ENCODE results near the gene NPPA.
"Not testable (repeated sequence)": the region's sequence is repeated elsewhere in the genome, so short reads cannot be mapped to it uniquely, and the experiment has no call there.

NPPA gene

GRCh38 chr1:11807133-11807532, 40.5 kb downstream of the NPPA start:
- no peak for DNase-seq (ENCODE audit: low spot score)

- peak; percentile 50 for DNase-seq (ENCODE audit: low spot score)
Measured at GRCh38 chr1:11806307-11806936, 41.2 kb downstream of the NPPA start.

- DNase-seq (ENCODE audit: low spot score) = peak; percentile 100
Measured at GRCh38 chr1:11805422-11806306, 41.9 kb downstream of the NPPA start, which contains the start of the genes CLCN6 and MTHFR. CLCN6 (plus strand) TSS chr1:11806191; CDS start chr1:11806263, 72 bp downstream. MTHFR (minus strand) TSS chr1:11805964; CDS start chr1:11803116, 2,848 bp downstream.

GRCh38 chr1:11804666-11805421, 42.7 kb downstream of the NPPA start:
- no peak for DNase-seq (ENCODE audit: low spot score)

- not testable (repeated sequence) for DNase-seq (ENCODE audit: low spot score)
Measured at GRCh38 chr1:11803924-11804665, 43.5 kb downstream of the NPPA start.

- DNase-seq (ENCODE audit: low spot score) = peak; percentile 60
Measured at GRCh38 chr1:11802973-11803885, 44.4 kb downstream of the NPPA start.

GRCh38 chr1:11802616-11802972, 45.0 kb downstream of the NPPA start:
- no peak for DNase-seq (ENCODE audit: low spot score)

GRCh38 chr1:11800756-11801433, 46.7 kb downstream of the NPPA start:
- no peak for DNase-seq (ENCODE audit: low spot score)

- DNase-seq (ENCODE audit: low spot score) = no peak
Measured at GRCh38 chr1:11800391-11800755, 47.2 kb downstream of the NPPA start.

- no peak for DNase-seq (ENCODE audit: low spot score)
Measured at GRCh38 chr1:11799896-11800295, 47.7 kb downstream of the NPPA start.

GRCh38 chr1:11799099-11799498, 48.5 kb downstream of the NPPA start:
- no peak for DNase-seq (ENCODE audit: low spot score)

- DNase-seq (ENCODE audit: low spot score) = no peak
Measured at GRCh38 chr1:11797525-11798216, 49.9 kb downstream of the NPPA start.

- no peak for DNase-seq (ENCODE audit: low spot score)
Measured at GRCh38 chr1:11796036-11796828, 51.4 kb downstream of the NPPA start.
